ENCODE data around the gene SAT1. TPM values are rescaled to one million over a fixed set of nuclear protein-coding genes. Genes with fewer than 3 reads are reported as not detected.

SAT1 gene
- total RNA-seq, 1 donor from 2014 or later = 88.9 TPM

GRCh38 chrX:23787745-23788118 lies 4.8 kb downstream of the SAT1 start:
- POLR2A ChIA-PET = interaction anchor here (1.3 kb wide), 1 partner anchor 14 kb away, joined by 4 read pairs; no protein-coding TSS in a partner anchor
- H3K36me3 Mint-ChIP-seq (ENCODE audit: low read depth) = peaks cover 34% of the 10 kb centered on the region
- H3K4me1 Mint-ChIP-seq = peaks cover 22% of the 10 kb centered on the region
- H3K27ac Mint-ChIP-seq = no peak overlapping the region
- TF ChIP-seq, protein P1, sequence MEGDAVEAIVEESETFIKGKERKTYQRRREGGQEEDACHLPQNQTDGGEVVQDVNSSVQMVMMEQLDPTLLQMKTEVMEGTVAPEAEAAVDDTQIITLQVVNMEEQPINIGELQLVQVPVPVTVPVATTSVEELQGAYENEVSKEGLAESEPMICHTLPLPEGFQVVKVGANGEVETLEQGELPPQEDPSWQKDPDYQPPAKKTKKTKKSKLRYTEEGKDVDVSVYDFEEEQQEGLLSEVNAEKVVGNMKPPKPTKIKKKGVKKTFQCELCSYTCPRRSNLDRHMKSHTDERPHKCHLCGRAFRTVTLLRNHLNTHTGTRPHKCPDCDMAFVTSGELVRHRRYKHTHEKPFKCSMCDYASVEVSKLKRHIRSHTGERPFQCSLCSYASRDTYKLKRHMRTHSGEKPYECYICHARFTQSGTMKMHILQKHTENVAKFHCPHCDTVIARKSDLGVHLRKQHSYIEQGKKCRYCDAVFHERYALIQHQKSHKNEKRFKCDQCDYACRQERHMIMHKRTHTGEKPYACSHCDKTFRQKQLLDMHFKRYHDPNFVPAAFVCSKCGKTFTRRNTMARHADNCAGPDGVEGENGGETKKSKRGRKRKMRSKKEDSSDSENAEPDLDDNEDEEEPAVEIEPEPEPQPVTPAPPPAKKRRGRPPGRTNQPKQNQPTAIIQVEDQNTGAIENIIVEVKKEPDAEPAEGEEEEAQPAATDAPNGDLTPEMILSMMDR (IDR thresholded peaks at IDR 0.05) = no peak
- no peaks in the 10 kb centered on the region for H3K9me3 Mint-ChIP-seq
- ATAC-seq (ENCODE audit: low read depth) (no peak), DNase-seq (no peak)
- H3K4me3 Mint-ChIP-seq = no peak overlapping the region
- intact Hi-C loops (cut with micrococcal nuclease) = no loop called here
- CTCF ChIA-PET = no interaction called here
- H3K27me3 Mint-ChIP-seq = no peaks in the 10 kb centered on the region

GRCh38 chrX:23788521-23788920 lies 5.5 kb downstream of the SAT1 start:
- intact Hi-C loops (cut with micrococcal nuclease) = no loop called here

DNA sequence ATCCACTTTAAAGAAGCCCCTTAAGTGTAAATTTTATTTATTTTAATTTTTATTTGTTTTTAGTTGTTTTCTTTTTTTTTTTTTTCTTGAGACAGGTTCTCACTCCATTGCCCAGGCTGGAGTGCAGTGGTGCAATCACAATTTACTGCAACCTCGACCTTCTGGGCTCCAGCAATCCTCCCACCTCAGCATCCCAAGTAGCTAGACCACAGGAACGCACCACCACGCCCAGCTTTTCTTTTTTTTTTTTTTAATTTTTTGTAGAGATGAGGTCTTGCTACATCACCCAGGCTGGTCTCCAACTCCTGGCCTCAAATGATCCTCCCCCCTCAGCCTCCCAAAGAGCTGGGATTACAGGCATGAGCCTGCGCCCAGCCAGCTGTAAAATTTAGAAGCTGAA lies 6.0 kb downstream of the SAT1 start:
- H3K4me1 Mint-ChIP-seq = peaks cover 19% of the 10 kb centered on the region
- no peak for DNase-seq
- ChIA-PET CTCF (no interaction called here), POLR2A (interaction anchor here (1.3 kb wide), 1 partner anchor 13 kb away, joined by 4 read pairs; no protein-coding TSS in a partner anchor)
- no peak for ATAC-seq (ENCODE audit: low read depth)
- peaks cover 27% of the 10 kb centered on the region for H3K36me3 Mint-ChIP-seq (ENCODE audit: low read depth)
- no peaks in the 10 kb centered on the region for H3K27me3 Mint-ChIP-seq
- intact Hi-C loops (cut with micrococcal nuclease) = no loop called here
- H3K4me3 Mint-ChIP-seq = no peak overlapping the region
- H3K9me3 Mint-ChIP-seq = no peaks in the 10 kb centered on the region
- TF ChIP-seq, protein P1 (IDR thresholded peaks at IDR 0.05) = no peak
- H3K27ac Mint-ChIP-seq = no peak overlapping the region

More at GRCh38 chrX:23788521-23788920, 5.5 kb downstream of the SAT1 start:
- Mint-ChIP-seq H3K4me1 (peaks cover 21% of the 10 kb centered on the region), H3K36me3 (ENCODE audit: low read depth) (peaks cover 32% of the 10 kb centered on the region), H3K27ac (no peak overlapping the region), H3K4me3 (no peak overlapping the region), H3K9me3 (no peaks in the 10 kb centered on the region), H3K27me3 (no peaks in the 10 kb centered on the region)
- TF ChIP-seq, protein P1 (IDR thresholded peaks at IDR 0.05) = no peak
- ChIA-PET POLR2A (interaction anchor here (1.3 kb wide), 1 partner anchor 14 kb away, joined by 4 read pairs; no protein-coding TSS in a partner anchor), CTCF (no interaction called here)
- no peak for ATAC-seq (ENCODE audit: low read depth)
- no peak for DNase-seq

GRCh38 chrX:23789386-23790154 lies 6.6 kb downstream of the SAT1 start:
- no peak for ATAC-seq (ENCODE audit: low read depth)
- H3K9me3 Mint-ChIP-seq = no peaks in the 10 kb centered on the region

DNA sequence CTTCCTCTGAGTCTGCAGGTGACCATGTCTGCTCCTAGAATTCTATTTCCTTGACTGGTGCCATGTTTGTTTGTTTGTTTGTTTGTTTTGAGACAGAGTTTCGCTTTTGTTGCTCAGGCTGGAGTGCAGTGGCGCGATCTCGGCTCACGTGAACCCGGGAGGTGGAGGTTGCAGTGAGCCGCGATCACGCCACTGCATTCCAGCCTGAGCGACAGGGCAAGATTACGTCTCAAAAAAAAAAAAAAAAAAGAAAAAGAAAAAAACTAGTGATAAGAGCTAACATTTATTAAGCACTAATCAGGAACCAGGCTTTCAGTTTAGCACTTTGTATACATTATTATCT lies 7.2 kb downstream of the SAT1 start:
- DNase-seq (no peak), ATAC-seq (ENCODE audit: low read depth) (no peak)
- no peak overlapping the region for H3K4me3 Mint-ChIP-seq
- peaks cover 16% of the 10 kb centered on the region for H3K36me3 Mint-ChIP-seq (ENCODE audit: low read depth)
- ChIA-PET CTCF (no interaction called here), POLR2A (interaction anchor here (0.7 kb wide), 2 partner anchors 15 to 17 kb away, joined by 3 to 11 read pairs; no protein-coding TSS in a partner anchor)
- no peaks in the 10 kb centered on the region for H3K27me3 Mint-ChIP-seq
- TF ChIP-seq, protein P1 (IDR thresholded peaks at IDR 0.05) = no peak
- H3K27ac Mint-ChIP-seq = no peak overlapping the region
- intact Hi-C loops (cut with micrococcal nuclease) = no loop called here
- no peaks in the 10 kb centered on the region for H3K9me3 Mint-ChIP-seq
- H3K4me1 Mint-ChIP-seq = peaks cover 7% of the 10 kb centered on the region

More at GRCh38 chrX:23789386-23790154, 6.6 kb downstream of the SAT1 start:
- CTCF ChIA-PET = no interaction called here
- intact Hi-C loops (cut with micrococcal nuclease) = no loop called here
- Mint-ChIP-seq H3K4me3 (no peak overlapping the region), H3K36me3 (ENCODE audit: low read depth) (peaks cover 21% of the 10 kb centered on the region), H3K4me1 (peaks cover 13% of the 10 kb centered on the region), H3K27me3 (no peaks in the 10 kb centered on the region), H3K27ac (no peak overlapping the region)
- no peak for DNase-seq
- POLR2A ChIA-PET = no interaction called here
- TF ChIP-seq, protein P1 (IDR thresholded peaks at IDR 0.05) = no peak

Measured in activated B cell treated with CpG ODN at 0.5 μM for 24 hours (primary cell).